ENCODE measurements around the gene PTPRN2. TPM values are rescaled to one million over a fixed set of nuclear protein-coding genes. Genes with fewer than 3 reads are reported as not detected.
A peak's percentile ranks its signal among the peaks of the same experiment; 100 is the strongest.

The PTPRN2 gene
- total and polyA plus RNA-seq, 4 experiments from 2014 or later = 1.7 to 2.6 (median 1.9) TPM

- H3K27ac Mint-ChIP-seq = no peak overlapping the region
- H3K9me3 Mint-ChIP-seq = no peaks in the 10 kb centered on the region
- Histone ChIP-seq H3K27ac (ENCODE audit: low read depth, low read length) (no peak overlapping the region), H3K9me3 (ENCODE audit: control insufficient read depth in 1 of 2, low read length in 2 of 2) (no peaks in the 10 kb centered on the region), H3K4me1 (ENCODE audit: insufficient read depth, low read length) (no peaks in the 10 kb centered on the region), H3K4me3 (ENCODE audit: low read length in 2 of 2) (no peak overlapping the region), H3K36me3 (ENCODE audit: insufficient read depth, low read length) (no peaks in the 10 kb centered on the region), H3K27me3 (ENCODE audit: insufficient read depth, low read length) (no peaks in the 10 kb centered on the region)
- no peaks in the 10 kb centered on the region for H3K4me1 Mint-ChIP-seq
- H3K4me3 Mint-ChIP-seq = no peak overlapping the region
- no peak for DNase-seq
- POLR2A ChIA-PET (ENCODE audit: partially characterized antibody) = no interaction called here
- no peaks in the 10 kb centered on the region for H3K36me3 Mint-ChIP-seq
- CTCF ChIA-PET (ENCODE audit: partially characterized antibody) = no interaction called here
- intact Hi-C loops (cut with micrococcal nuclease) = no loop called here
- H3K27me3 Mint-ChIP-seq = no peaks in the 10 kb centered on the region
Observed at GRCh38 chr7:158487631-158488151, 99.9 kb downstream of the PTPRN2 start.

- no peaks in the 10 kb centered on the region for H3K36me3 ChIP-seq (ENCODE audit: insufficient read depth, low read length)
- H3K36me3 Mint-ChIP-seq = no peaks in the 10 kb centered on the region
- no peaks in the 10 kb centered on the region for H3K27me3 ChIP-seq (ENCODE audit: insufficient read depth, low read length)
- no peaks in the 10 kb centered on the region for H3K9me3 Mint-ChIP-seq
- POLR2A ChIA-PET (ENCODE audit: partially characterized antibody) = no interaction called here
- H3K27ac Mint-ChIP-seq = no peak overlapping the region
- intact Hi-C loops (cut with micrococcal nuclease) = no loop called here
- CTCF ChIA-PET (ENCODE audit: partially characterized antibody) = no interaction called here
- H3K9me3 ChIP-seq (ENCODE audit: control insufficient read depth in 1 of 2, low read length in 2 of 2) = no peaks in the 10 kb centered on the region
- H3K27ac ChIP-seq (ENCODE audit: low read depth, low read length) = no peak overlapping the region
- no peaks in the 10 kb centered on the region for H3K27me3 Mint-ChIP-seq
- H3K4me3 Mint-ChIP-seq = no peak overlapping the region
- no peak overlapping the region for H3K4me3 ChIP-seq (ENCODE audit: low read length in 2 of 2)
- no peaks in the 10 kb centered on the region for H3K4me1 Mint-ChIP-seq
- no peaks in the 10 kb centered on the region for H3K4me1 ChIP-seq (ENCODE audit: insufficient read depth, low read length)
- DNase-seq = no peak
Observed at GRCh38 chr7:158486919-158487318, 100.7 kb downstream of the PTPRN2 start.

- H3K27me3 ChIP-seq (ENCODE audit: insufficient read depth, low read length) = no peaks in the 10 kb centered on the region
- no peak for DNase-seq
- no peak overlapping the region for H3K27ac Mint-ChIP-seq
- intact Hi-C loops (cut with micrococcal nuclease) = no loop called here
- no peaks in the 10 kb centered on the region for H3K9me3 Mint-ChIP-seq
- no peak overlapping the region for H3K4me3 ChIP-seq (ENCODE audit: low read length in 2 of 2)
- no peak overlapping the region for H3K27ac ChIP-seq (ENCODE audit: low read depth, low read length)
- POLR2A ChIA-PET (ENCODE audit: partially characterized antibody) = no interaction called here
- CTCF ChIA-PET (ENCODE audit: partially characterized antibody) = no interaction called here
- H3K4me1 ChIP-seq (ENCODE audit: insufficient read depth, low read length) = no peaks in the 10 kb centered on the region
- H3K36me3 ChIP-seq (ENCODE audit: insufficient read depth, low read length) = no peaks in the 10 kb centered on the region
- no peaks in the 10 kb centered on the region for H3K36me3 Mint-ChIP-seq
- no peaks in the 10 kb centered on the region for H3K4me1 Mint-ChIP-seq
- H3K27me3 Mint-ChIP-seq = no peaks in the 10 kb centered on the region
- no peaks in the 10 kb centered on the region for H3K9me3 ChIP-seq (ENCODE audit: control insufficient read depth in 1 of 2, low read length in 2 of 2)
- H3K4me3 Mint-ChIP-seq = no peak overlapping the region
Observed at GRCh38 chr7:158484801-158485531, 102.7 kb downstream of the PTPRN2 start.

- Mint-ChIP-seq H3K4me3 (no peak overlapping the region), H3K27ac (no peak overlapping the region), H3K9me3 (no peaks in the 10 kb centered on the region), H3K4me1 (no peaks in the 10 kb centered on the region), H3K36me3 (no peaks in the 10 kb centered on the region), H3K27me3 (peaks cover 0 to 2% of the 10 kb centered on the region in 2 donors)
- H3K4me3 ChIP-seq (ENCODE audit: low read length in 2 of 2) = no peak overlapping the region
- H3K27ac ChIP-seq (ENCODE audit: low read depth, low read length) = no peak overlapping the region
- CTCF ChIA-PET (ENCODE audit: partially characterized antibody) = no interaction called here
- POLR2A ChIA-PET (ENCODE audit: partially characterized antibody) = no interaction called here
- DNase-seq = no peak
- no peaks in the 10 kb centered on the region for H3K4me1 ChIP-seq (ENCODE audit: insufficient read depth, low read length)
- H3K27me3 ChIP-seq (ENCODE audit: insufficient read depth, low read length) = no peaks in the 10 kb centered on the region
- H3K9me3 ChIP-seq (ENCODE audit: control insufficient read depth in 1 of 2, low read length in 2 of 2) = no peaks in the 10 kb centered on the region
- no peaks in the 10 kb centered on the region for H3K36me3 ChIP-seq (ENCODE audit: insufficient read depth, low read length)
- intact Hi-C loops (cut with micrococcal nuclease) = no loop called here
Observed at GRCh38 chr7:158482480-158482879, 105.1 kb downstream of the PTPRN2 start.

- no peak overlapping the region for H3K4me3 ChIP-seq (ENCODE audit: low read length in 2 of 2)
- Mint-ChIP-seq H3K36me3 (no peaks in the 10 kb centered on the region), H3K4me1 (no peaks in the 10 kb centered on the region), H3K9me3 (no peaks in the 10 kb centered on the region), H3K4me3 (no peak overlapping the region), H3K27ac (no peak overlapping the region), H3K27me3 (peaks cover 2% of the 10 kb centered on the region in 2 donors)
- H3K27ac ChIP-seq (ENCODE audit: low read depth, low read length) = no peak overlapping the region
- H3K4me1 ChIP-seq (ENCODE audit: insufficient read depth, low read length) = no peaks in the 10 kb centered on the region
- intact Hi-C loops (cut with micrococcal nuclease) = no loop called here
- no peak for DNase-seq
- H3K36me3 ChIP-seq (ENCODE audit: insufficient read depth, low read length) = no peaks in the 10 kb centered on the region
- no peaks in the 10 kb centered on the region for H3K9me3 ChIP-seq (ENCODE audit: control insufficient read depth in 1 of 2, low read length in 2 of 2)
- H3K27me3 ChIP-seq (ENCODE audit: insufficient read depth, low read length) = no peaks in the 10 kb centered on the region
- ChIA-PET POLR2A (ENCODE audit: partially characterized antibody) (no interaction called here), CTCF (ENCODE audit: partially characterized antibody) (no interaction called here)
Observed at GRCh38 chr7:158479664-158480025, 108.0 kb downstream of the PTPRN2 start.

- no peak overlapping the region for H3K4me3 ChIP-seq (ENCODE audit: low read length in 2 of 2)
- H3K27me3 Mint-ChIP-seq = peaks cover 2% of the 10 kb centered on the region in 2 donors
- H3K4me1 Mint-ChIP-seq = no peaks in the 10 kb centered on the region
- ChIA-PET POLR2A (ENCODE audit: partially characterized antibody) (no interaction called here), CTCF (ENCODE audit: partially characterized antibody) (no interaction called here)
- H3K9me3 Mint-ChIP-seq = no peaks in the 10 kb centered on the region
- no peaks in the 10 kb centered on the region for H3K4me1 ChIP-seq (ENCODE audit: insufficient read depth, low read length)
- intact Hi-C loops (cut with micrococcal nuclease) = no loop called here
- H3K27ac ChIP-seq (ENCODE audit: low read depth, low read length) = no peak overlapping the region
- H3K36me3 ChIP-seq (ENCODE audit: insufficient read depth, low read length) = no peaks in the 10 kb centered on the region
- no peaks in the 10 kb centered on the region for H3K36me3 Mint-ChIP-seq
- H3K9me3 ChIP-seq (ENCODE audit: control insufficient read depth in 1 of 2, low read length in 2 of 2) = no peaks in the 10 kb centered on the region
- H3K27ac Mint-ChIP-seq = no peak overlapping the region
- H3K4me3 Mint-ChIP-seq = no peak overlapping the region
- H3K27me3 ChIP-seq (ENCODE audit: insufficient read depth, low read length) = no peaks in the 10 kb centered on the region
- no peak for DNase-seq
Observed at GRCh38 chr7:158479021-158479663, 108.5 kb downstream of the PTPRN2 start.

- Mint-ChIP-seq H3K27ac (peak overlapping the region in 1 of 7 donors; percentile 58), H3K9me3 (no peaks in the 10 kb centered on the region), H3K4me1 (no peaks in the 10 kb centered on the region), H3K36me3 (no peaks in the 10 kb centered on the region), H3K4me3 (no peak overlapping the region), H3K27me3 (peaks cover 2% of the 10 kb centered on the region in 2 donors)
- Histone ChIP-seq H3K4me1 (ENCODE audit: insufficient read depth, low read length) (no peaks in the 10 kb centered on the region), H3K4me3 (ENCODE audit: low read length in 2 of 2) (no peak overlapping the region), H3K27me3 (ENCODE audit: insufficient read depth, low read length) (no peaks in the 10 kb centered on the region), H3K27ac (ENCODE audit: low read depth, low read length) (no peak overlapping the region), H3K36me3 (ENCODE audit: insufficient read depth, low read length) (no peaks in the 10 kb centered on the region), H3K9me3 (ENCODE audit: control insufficient read depth in 1 of 2, low read length in 2 of 2) (no peaks in the 10 kb centered on the region)
- CTCF ChIA-PET (ENCODE audit: partially characterized antibody) = no interaction called here
- POLR2A ChIA-PET (ENCODE audit: partially characterized antibody) = no interaction called here
- intact Hi-C loops (cut with micrococcal nuclease) = no loop called here
- no peak for DNase-seq
Observed at GRCh38 chr7:158477866-158478265, 109.8 kb downstream of the PTPRN2 start.

Measured in CD4-positive, alpha-beta memory T cell (primary cell).